NCI-H446 treated with DMSO at 0.1 percent for 48 hours (cell line): Measurements from ENCODE around the gene CTDNEP1.

Experiments used
- DNase-seq: peaks from one replicate; lab custom pipeline; 2025; lab: John Stamatoyannopoulos, UW

Gene CTDNEP1

GRCh38 chr17:7228920-7229319 lies 22.6 kb downstream of the CTDNEP1 start:
- no peak for DNase-seq

- no peak for DNase-seq
Measured at GRCh38 chr17:7226721-7227710, 24.5 kb downstream of the CTDNEP1 start.

GRCh38 chr17:7225711-7226331 lies 25.7 kb downstream of the CTDNEP1 start:
- no peak for DNase-seq

GRCh38 chr17:7224661-7225111 lies 26.8 kb downstream of the CTDNEP1 start:
- DNase-seq = no peak

GRCh38 chr17:7224110-7224509 lies 27.4 kb downstream of the CTDNEP1 start:
- no peak for DNase-seq

- no peak for DNase-seq
Measured at GRCh38 chr17:7223375-7223774, 28.2 kb downstream of the CTDNEP1 start.

- no peak for DNase-seq
Measured at GRCh38 chr17:7222972-7223292, 28.6 kb downstream of the CTDNEP1 start.

GRCh38 chr17:7222093-7222971 lies 29.2 kb downstream of the CTDNEP1 start:
- no peak for DNase-seq

- DNase-seq = no peak
Measured at GRCh38 chr17:7221278-7222092, 30.0 kb downstream of the CTDNEP1 start.

GRCh38 chr17:7220593-7221277 lies 30.8 kb downstream of the CTDNEP1 start:
- no peak for DNase-seq

- peak; percentile 58 for DNase-seq
Measured at GRCh38 chr17:7219812-7220592, 31.5 kb downstream of the CTDNEP1 start, which contains the start of the genes ACADVL and DLG4. ACADVL (plus strand) TSS chr17:7219938; CDS start chr17:7219985, 47 bp downstream. DLG4 (minus strand) TSS chr17:7219836.

GRCh38 chr17:7219229-7219811 lies 32.2 kb downstream of the CTDNEP1 start:
- DNase-seq = no peak

GRCh38 chr17:7218758-7219157 lies 32.8 kb downstream of the CTDNEP1 start:
- DNase-seq = no peak

- DNase-seq = no peak
Measured at GRCh38 chr17:7218166-7218565, 33.4 kb downstream of the CTDNEP1 start.

- DNase-seq = no peak
Measured at GRCh38 chr17:7217113-7217987, 34.2 kb downstream of the CTDNEP1 start.

GRCh38 chr17:7216242-7217112 lies 35.1 kb downstream of the CTDNEP1 start:
- DNase-seq = no peak

- DNase-seq = no peak
Measured at GRCh38 chr17:7215652-7216180, 35.8 kb downstream of the CTDNEP1 start.
